H1 (cell line): Measurements from ENCODE around the gene SCAPER.

Source experiments
- EP300 ChIP-seq, 2 experiments: IDR thresholded peaks; 1 replicate in 1 of 2; 2 replicates in 1 of 2; pipeline ENCODE4 v1.6.1; 2011 to 2012; ENCODE audit warnings: low read depth in 2 of 2, low read length in 2 of 2, mild to moderate bottlenecking in 2 of 2, borderline replicate concordance in 1 of 2, inconsistent platforms in 1 of 2, moderate library complexity in 1 of 2
- EZH2 ChIP-seq: fragments of 200-600 bp; sonication (generic); IDR thresholded peaks from 2 replicates; pipeline ENCODE4 v1.7.1; 2012; ENCODE audit warnings: low read depth, mild to moderate bottlenecking, moderate library complexity, low read length, inconsistent platforms; ENCODE audit not compliant: severe bottlenecking
- JUND ChIP-seq: IDR thresholded peaks from 2 replicates; pipeline ENCODE4 v1.6.1; 2011; ENCODE audit warnings: mild to moderate bottlenecking, improper control_type of control experiment, low read length
- NRF1 ChIP-seq: IDR thresholded peaks from 2 replicates; pipeline ENCODE4 v1.6.1; 2011; ENCODE audit warnings: mild to moderate bottlenecking, low read depth, low read length, improper control_type of control experiment
- POLR2A ChIP-seq, 2 experiments: IDR thresholded peaks; 1 replicate in 1 of 2; 2 replicates in 1 of 2; pipeline ENCODE4 v1.6.1; 2011; ENCODE audit warnings: low read depth in 2 of 2, low read length in 2 of 2, mild to moderate bottlenecking in 2 of 2; ENCODE audit errors: control extremely low read depth in 1 of 2
- POLR2AphosphoS5 ChIP-seq: IDR thresholded peaks from 2 replicates; pipeline ENCODE4 v1.6.1; 2011; ENCODE audit warnings: low read depth, low read length
- RFX5 ChIP-seq: IDR thresholded peaks from 2 replicates; pipeline ENCODE4 v1.6.1; 2011; ENCODE audit warnings: low read depth, low read length, improper control_type of control experiment, borderline replicate concordance
- SP4 ChIP-seq: IDR thresholded peaks from 2 replicates; pipeline ENCODE4 v1.6.1; 2012; ENCODE audit warnings: low read length, inconsistent platforms
- SUZ12 ChIP-seq: fragments of 200-600 bp; sonication (generic); IDR thresholded peaks from 2 replicates; pipeline ENCODE4 v1.6.1; 2012; ENCODE audit warnings: mild to moderate bottlenecking, inconsistent platforms, low read length, moderate library complexity, mixed read lengths
- TF ChIP-seq, protein P1 (sequence below): fragments of 300-600 bp; sonication (generic); IDR thresholded peaks from 2 replicates; pipeline ENCODE4 v1.7.1; 2012; ENCODE audit warnings: low read length, moderate library complexity, mild to moderate bottlenecking, inconsistent platforms; ENCODE audit not compliant: insufficient replicate concordance
- TF ChIP-seq, protein P2 (sequence below), 3 experiments: IDR thresholded peaks; 1 replicate in 2 of 3; 2 replicates in 1 of 3; pipeline versions ENCODE4 v1.5.1 to v1.6.1; 2011; ENCODE audit warnings: low read length in 3 of 3, mild to moderate bottlenecking in 3 of 3, inconsistent platforms in 2 of 3, low read depth in 1 of 3, moderate library complexity in 1 of 3; ENCODE audit not compliant: insufficient read depth in 1 of 3; ENCODE audit errors: control extremely low read depth in 1 of 3

DNA sequence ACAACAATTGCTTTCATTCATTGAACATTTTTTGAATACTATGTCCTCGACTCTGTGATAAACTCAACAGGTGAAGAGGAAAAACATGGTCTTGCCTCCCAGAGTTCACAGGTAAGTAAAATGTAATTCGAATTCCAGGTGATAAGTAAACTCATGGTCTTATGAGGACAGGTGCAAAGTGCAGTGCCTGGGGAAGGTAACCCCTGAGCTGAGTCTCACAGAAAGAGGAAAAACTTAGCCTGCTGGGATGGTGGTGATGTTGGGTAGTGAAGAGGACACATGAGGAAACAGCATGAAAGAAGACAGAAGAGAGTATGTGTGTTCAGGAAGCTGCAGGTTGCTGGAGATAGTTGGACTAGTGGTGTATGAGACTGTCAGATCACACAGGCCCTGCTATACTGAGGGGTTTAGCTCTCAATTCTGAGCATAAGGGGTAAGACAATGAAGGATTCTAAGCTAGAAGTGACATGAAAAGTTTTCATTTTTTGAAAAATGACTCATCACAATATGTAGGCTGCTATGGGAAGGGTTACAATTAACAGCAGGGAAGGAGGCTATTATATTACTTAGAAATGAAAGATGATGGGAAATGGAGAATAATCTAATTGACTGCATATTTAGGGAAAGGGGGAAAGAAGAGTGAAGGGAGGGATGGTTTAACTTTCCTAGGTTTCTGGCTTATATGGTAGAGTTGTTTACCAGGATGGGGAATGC is 457.3 kb downstream of the SCAPER start:
- TF ChIP-seq POLR2A (IDR thresholded peaks at IDR 0.05; ENCODE audit: control extremely low read depth in 1 of 2, low read depth in 2 of 2, low read length in 2 of 2) = no peak
- TF ChIP-seq, protein P1, sequence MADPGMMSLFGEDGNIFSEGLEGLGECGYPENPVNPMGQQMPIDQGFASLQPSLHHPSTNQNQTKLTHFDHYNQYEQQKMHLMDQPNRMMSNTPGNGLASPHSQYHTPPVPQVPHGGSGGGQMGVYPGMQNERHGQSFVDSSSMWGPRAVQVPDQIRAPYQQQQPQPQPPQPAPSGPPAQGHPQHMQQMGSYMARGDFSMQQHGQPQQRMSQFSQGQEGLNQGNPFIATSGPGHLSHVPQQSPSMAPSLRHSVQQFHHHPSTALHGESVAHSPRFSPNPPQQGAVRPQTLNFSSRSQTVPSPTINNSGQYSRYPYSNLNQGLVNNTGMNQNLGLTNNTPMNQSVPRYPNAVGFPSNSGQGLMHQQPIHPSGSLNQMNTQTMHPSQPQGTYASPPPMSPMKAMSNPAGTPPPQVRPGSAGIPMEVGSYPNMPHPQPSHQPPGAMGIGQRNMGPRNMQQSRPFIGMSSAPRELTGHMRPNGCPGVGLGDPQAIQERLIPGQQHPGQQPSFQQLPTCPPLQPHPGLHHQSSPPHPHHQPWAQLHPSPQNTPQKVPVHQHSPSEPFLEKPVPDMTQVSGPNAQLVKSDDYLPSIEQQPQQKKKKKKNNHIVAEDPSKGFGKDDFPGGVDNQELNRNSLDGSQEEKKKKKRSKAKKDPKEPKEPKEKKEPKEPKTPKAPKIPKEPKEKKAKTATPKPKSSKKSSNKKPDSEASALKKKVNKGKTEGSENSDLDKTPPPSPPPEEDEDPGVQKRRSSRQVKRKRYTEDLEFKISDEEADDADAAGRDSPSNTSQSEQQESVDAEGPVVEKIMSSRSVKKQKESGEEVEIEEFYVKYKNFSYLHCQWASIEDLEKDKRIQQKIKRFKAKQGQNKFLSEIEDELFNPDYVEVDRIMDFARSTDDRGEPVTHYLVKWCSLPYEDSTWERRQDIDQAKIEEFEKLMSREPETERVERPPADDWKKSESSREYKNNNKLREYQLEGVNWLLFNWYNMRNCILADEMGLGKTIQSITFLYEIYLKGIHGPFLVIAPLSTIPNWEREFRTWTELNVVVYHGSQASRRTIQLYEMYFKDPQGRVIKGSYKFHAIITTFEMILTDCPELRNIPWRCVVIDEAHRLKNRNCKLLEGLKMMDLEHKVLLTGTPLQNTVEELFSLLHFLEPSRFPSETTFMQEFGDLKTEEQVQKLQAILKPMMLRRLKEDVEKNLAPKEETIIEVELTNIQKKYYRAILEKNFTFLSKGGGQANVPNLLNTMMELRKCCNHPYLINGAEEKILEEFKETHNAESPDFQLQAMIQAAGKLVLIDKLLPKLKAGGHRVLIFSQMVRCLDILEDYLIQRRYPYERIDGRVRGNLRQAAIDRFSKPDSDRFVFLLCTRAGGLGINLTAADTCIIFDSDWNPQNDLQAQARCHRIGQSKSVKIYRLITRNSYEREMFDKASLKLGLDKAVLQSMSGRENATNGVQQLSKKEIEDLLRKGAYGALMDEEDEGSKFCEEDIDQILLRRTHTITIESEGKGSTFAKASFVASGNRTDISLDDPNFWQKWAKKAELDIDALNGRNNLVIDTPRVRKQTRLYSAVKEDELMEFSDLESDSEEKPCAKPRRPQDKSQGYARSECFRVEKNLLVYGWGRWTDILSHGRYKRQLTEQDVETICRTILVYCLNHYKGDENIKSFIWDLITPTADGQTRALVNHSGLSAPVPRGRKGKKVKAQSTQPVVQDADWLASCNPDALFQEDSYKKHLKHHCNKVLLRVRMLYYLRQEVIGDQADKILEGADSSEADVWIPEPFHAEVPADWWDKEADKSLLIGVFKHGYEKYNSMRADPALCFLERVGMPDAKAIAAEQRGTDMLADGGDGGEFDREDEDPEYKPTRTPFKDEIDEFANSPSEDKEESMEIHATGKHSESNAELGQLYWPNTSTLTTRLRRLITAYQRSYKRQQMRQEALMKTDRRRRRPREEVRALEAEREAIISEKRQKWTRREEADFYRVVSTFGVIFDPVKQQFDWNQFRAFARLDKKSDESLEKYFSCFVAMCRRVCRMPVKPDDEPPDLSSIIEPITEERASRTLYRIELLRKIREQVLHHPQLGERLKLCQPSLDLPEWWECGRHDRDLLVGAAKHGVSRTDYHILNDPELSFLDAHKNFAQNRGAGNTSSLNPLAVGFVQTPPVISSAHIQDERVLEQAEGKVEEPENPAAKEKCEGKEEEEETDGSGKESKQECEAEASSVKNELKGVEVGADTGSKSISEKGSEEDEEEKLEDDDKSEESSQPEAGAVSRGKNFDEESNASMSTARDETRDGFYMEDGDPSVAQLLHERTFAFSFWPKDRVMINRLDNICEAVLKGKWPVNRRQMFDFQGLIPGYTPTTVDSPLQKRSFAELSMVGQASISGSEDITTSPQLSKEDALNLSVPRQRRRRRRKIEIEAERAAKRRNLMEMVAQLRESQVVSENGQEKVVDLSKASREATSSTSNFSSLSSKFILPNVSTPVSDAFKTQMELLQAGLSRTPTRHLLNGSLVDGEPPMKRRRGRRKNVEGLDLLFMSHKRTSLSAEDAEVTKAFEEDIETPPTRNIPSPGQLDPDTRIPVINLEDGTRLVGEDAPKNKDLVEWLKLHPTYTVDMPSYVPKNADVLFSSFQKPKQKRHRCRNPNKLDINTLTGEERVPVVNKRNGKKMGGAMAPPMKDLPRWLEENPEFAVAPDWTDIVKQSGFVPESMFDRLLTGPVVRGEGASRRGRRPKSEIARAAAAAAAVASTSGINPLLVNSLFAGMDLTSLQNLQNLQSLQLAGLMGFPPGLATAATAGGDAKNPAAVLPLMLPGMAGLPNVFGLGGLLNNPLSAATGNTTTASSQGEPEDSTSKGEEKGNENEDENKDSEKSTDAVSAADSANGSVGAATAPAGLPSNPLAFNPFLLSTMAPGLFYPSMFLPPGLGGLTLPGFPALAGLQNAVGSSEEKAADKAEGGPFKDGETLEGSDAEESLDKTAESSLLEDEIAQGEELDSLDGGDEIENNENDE = no peak
- TF ChIP-seq EZH2 = no peak
- TF ChIP-seq POLR2AphosphoS5 = no peak
- TF ChIP-seq RFX5 = no peak
- TF ChIP-seq, protein P2, sequence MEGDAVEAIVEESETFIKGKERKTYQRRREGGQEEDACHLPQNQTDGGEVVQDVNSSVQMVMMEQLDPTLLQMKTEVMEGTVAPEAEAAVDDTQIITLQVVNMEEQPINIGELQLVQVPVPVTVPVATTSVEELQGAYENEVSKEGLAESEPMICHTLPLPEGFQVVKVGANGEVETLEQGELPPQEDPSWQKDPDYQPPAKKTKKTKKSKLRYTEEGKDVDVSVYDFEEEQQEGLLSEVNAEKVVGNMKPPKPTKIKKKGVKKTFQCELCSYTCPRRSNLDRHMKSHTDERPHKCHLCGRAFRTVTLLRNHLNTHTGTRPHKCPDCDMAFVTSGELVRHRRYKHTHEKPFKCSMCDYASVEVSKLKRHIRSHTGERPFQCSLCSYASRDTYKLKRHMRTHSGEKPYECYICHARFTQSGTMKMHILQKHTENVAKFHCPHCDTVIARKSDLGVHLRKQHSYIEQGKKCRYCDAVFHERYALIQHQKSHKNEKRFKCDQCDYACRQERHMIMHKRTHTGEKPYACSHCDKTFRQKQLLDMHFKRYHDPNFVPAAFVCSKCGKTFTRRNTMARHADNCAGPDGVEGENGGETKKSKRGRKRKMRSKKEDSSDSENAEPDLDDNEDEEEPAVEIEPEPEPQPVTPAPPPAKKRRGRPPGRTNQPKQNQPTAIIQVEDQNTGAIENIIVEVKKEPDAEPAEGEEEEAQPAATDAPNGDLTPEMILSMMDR (IDR thresholded peaks at IDR 0.05; ENCODE audit: control extremely low read depth in 1 of 3, insufficient read depth in 1 of 3, low read depth in 1 of 3, low read length in 3 of 3) = no peak
- TF ChIP-seq EP300 (IDR thresholded peaks at IDR 0.05; ENCODE audit: borderline replicate concordance in 1 of 2, low read depth in 2 of 2, low read length in 2 of 2) = no peak
- TF ChIP-seq NRF1 = no peak
- TF ChIP-seq SP4 = no peak
- no peak for TF ChIP-seq SUZ12
- no peak for TF ChIP-seq JUND
